ENCODE results near the gene CCDC57.

Gene CCDC57

DNA sequence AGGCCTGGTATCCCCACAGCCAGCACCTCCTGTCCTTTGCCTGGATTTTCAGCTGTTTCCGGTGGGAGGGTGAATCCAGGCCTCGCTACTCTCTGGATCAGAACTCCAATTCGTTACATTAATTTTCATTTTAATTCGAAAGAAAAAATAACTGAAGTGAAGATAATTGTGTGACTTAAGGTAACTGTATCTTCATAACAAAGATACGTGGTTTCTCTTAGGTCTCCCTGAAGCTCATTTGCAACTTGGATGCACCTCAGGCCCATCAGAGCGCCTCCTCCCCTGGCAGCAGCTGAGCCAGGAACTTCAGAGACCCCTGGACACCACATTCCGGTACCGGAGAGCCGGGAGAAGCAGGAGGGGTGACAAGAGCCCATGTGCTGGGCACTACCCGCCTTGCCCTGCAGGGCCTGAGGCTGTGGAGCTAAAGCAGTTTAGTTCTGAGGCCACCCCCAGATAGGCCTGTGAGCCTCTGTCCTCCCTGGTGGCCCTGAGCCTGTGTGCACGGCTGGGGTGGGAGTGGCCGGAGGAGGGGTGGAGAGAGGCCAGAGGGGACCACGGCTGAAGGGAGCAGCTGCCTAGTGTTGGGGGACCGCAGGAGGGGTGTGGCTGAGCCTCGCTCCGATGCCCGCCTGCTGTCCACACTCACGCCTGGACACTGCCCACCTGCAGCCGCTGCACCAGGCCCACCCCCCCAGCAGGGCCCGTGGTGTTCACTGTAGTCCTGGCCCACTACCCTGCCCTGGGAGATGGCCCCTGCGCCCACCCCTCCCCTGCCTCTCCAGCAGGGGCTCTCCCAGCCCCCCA is 135.7 kb downstream of the CCDC57 start:
- no peak for DNase-seq

DNA sequence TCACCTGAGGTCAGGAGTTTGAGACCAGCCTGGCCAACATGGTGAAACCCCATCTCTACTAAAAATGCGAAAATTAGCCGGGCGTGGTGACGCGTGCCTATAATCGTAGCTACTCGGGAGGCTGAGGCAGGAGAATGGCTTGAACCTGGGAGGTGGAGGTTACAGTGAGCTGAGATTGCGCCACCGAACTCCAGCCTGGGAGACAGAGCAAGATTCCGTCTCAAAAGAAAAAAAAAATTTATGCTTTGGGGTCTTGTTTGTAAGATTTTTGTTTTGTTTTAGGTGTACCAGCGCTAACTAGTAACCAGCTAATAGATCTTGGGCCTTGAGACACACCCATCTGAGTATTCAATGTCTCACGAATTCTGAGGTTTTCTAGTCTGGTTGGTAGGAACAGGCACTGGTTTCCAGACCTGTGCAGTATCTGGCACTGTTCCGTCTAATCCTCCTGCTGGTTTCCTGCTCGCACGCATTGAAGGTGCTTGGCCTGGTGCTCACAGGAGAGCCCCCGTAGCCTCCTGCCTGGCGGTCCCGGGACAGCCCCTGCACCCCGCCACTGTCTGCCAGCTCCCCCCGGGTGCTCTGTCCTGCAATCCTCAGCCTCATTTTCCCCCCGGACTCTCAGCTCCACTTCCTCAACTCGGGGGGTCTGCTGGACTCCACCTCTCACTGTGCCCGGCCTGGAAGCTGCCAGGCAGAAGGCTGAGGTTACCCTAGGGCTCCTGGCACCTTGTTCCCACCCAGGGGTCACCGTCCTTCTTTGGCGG is 136.4 kb downstream of the CCDC57 start:
- no peak for DNase-seq

DNA sequence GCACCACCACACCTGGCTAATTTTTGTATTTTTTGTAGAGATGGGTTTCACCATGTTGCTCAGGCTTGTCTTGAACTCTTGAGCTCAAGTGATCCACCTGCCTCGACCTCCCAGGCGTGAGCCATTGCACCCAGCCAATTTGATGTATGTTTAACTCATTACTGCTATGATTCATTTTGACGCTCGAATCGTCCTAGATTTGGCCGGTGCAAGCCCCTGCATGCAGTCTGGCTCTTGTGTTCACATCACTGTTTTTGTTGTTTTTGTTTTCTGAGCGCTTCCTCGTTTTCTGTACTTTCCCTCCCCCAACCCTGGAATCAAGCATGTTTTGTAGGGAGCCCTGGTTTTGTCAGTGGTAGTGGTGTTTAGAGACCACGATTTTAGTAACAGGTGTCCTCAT is 139.2 kb downstream of the CCDC57 start:
- DNase-seq = no peak

DNA sequence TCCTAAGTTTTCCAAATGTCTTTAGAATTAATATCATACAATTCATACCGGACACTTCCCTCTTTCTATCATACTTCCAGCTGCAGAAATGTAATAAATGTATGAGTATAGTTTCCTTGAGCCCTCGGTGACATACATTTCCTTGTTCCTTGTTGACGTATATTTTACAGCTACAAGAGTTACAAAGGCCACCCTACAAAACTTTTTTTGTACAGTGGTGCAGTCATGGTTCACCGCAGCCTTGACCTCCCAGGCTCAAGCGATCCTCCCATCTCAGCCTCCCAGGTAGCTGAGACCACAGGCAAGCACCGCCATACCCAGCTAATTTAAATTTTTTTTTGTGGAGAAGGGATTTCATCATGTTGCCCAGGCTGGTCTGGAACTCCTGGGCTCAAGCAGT is 139.8 kb downstream of the CCDC57 start:
- DNase-seq = no peak

DNA sequence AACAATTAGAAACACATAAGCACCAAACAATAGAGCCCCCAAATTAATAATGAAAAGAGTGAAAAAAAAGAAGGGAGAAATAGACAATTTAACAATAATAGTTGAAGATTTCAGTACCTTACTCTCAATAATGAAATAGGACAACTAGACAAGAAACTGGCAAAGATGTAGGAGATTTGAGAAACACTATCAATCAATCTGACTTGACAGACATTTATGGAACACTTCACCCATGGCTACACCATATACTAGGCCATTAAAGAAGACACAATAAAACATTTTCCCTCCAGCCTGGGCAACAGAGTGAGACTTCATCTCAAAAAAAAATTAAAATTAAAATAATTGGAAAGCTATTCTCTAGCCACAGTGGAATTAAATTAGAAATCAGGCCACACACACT is 142.0 kb downstream of the CCDC57 start:
- DNase-seq = no peak

DNA sequence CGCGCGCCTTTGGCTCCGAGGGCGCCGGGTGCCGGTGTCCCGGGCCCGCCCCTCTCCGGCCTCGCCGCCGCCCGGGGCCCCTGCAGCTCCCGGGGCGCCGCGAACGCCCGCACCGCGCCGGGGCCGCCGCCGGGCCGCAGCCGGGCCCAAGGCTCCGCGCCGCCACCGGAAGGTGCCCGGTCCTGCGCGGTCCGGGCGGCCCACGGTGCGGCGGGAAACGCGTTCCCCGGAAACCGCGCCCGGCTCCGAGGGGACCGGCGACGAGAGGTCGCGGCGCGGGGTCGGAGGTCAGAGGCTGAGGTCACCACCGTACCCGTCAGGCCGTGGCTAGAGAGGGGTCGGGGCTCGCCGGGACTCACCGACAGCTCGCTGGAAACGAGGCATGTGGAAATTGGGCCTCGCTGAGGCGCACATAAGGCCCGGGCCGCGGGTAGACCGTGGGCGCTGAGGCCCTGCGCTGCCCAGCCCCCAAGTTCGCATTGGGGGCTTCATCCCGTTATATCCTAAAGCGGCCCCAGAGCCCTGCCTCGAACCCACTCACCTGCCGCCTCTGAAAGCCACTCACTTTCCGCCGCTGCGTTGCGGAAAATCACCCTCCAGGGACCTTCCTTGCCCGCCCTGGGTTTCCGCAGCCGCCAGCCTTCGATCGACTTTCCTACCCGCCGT is 146.9 kb downstream of the CCDC57 start, which contains the start of gene DUS1L:
TSS of gene DUS1L (minus strand) at position 167 of the 666 bp plus-strand sequence. CDS start 745 bp downstream, outside the sequence.
- peak; percentile 78 for DNase-seq

DNA sequence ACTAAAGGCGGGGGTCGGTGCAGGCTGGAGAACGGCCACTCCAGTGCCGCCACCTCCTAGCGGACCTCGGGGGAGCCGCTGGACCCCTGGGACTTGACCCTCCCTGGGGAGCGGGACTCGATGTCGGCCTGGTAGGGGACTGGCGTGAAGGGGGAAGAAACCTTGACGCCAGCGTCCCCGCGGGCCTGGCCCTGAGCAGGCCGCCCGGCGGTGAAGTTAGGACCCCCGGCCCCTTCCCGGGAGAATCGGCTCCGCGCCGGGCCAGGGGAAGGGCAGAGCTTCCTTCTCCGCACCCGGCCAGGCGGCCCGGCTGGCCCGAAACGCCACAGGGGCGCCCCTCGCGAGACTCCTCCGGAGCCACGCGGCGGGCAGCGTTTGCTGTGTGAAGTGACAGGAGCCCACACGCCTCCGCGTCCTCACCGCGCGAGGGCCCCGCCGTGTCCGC is 147.4 kb downstream of the CCDC57 start:
- no peak for DNase-seq

DNA sequence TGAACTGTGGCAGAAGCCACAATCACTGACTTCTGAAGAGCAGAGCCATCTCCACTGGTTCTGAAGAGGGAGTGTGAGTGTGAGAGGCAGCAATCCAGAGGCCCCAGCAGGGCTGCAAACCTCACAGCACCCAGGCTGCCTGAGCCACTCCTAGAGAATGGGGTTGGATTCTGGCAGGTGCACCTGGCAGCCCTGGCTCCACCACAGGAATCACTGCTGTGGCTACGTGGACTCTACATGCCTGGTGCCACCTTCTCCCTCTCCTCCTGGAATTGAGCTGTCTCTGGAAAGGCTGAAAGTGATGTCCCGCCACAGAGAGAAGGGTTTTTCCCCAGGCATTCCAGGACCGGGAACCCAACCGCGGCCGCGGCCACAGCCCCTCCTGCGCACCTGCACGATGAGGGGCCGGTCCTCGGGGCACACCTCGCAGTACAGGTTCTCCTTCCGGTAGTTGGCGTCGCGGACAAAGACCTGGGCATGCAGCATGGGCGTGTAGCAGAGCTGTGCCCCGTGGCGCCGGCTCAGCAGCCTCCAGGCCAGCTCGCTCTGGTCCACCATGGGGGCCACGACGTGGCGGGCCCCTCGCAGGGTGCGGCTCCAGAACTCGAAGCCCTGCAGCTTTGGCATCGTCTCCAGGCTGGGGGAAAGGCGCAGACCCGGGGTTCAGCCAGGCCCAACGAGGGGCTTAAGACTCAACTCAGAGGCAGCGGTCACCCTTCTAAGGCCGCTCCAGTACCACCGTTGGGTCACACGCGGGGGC is 148.0 kb downstream of the CCDC57 start:
- peak; percentile 76 for DNase-seq

DNA sequence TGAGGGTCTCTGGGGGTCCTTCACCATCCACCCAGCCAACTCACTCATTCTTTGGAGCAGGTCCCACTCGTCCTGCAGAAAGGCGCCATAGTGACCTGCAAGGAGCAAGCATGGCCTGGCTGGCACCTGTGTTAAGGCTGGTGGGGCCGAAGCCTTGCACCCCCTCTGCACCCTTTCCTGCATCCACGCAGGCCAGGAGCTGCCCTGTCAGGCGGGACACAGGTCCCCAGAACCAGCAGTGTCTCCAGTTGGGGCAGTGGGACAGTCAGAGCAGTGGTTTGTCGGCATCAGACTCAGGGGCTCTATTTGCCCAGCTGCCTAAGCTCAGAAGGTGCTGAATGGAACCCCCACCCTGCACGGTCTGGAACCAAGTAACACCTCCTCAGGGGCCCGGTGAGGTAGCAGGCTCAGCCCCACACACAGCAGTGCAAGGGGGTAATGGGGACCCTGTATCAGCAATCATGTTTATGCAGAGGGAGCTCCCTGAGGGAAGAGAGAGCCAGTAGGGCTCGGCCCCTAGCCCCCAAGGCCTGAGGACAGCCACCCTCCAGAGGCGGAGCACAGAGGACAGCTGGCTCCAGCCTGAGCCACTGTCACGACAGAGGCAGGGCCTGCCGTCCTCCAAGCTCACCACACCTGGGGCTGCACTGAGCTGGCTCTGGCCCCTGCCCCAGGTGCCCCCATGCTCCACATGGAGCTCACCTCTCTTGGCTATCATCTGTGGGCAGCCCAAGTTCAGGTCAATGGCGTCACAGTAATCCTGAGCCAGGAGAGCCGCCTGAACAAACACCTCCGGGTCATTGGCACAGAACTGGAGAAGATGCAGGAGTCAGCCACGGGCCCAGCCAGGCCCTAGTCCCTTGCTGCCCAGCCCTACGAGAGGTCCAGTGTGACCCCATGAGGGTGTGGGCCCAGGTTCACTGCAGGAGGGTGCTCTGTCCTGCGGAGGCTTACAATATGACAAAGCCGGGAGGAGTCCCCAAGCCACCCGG is 148.9 kb downstream of the CCDC57 start:
- DNase-seq = no peak

DNA sequence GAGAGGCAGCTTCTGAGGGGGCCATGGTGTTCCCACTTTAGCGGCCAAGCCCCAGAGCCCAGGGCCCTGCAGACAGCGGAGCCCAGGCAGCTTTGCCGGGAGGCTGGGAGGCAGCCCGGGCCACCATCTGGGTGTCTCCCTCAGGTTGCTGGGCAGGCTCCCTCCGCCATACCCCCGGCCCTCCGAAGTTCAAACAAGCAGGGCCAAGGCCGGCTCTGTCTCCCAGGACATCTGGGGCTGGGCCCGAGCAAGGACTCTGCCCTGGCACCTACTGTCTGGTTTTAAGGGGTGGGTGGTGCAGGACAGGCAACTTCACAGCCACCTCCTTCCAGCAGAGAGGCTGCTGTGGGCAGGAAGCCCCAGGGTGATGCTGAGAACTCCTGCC is 149.7 kb downstream of the CCDC57 start:
- DNase-seq = no peak

DNA sequence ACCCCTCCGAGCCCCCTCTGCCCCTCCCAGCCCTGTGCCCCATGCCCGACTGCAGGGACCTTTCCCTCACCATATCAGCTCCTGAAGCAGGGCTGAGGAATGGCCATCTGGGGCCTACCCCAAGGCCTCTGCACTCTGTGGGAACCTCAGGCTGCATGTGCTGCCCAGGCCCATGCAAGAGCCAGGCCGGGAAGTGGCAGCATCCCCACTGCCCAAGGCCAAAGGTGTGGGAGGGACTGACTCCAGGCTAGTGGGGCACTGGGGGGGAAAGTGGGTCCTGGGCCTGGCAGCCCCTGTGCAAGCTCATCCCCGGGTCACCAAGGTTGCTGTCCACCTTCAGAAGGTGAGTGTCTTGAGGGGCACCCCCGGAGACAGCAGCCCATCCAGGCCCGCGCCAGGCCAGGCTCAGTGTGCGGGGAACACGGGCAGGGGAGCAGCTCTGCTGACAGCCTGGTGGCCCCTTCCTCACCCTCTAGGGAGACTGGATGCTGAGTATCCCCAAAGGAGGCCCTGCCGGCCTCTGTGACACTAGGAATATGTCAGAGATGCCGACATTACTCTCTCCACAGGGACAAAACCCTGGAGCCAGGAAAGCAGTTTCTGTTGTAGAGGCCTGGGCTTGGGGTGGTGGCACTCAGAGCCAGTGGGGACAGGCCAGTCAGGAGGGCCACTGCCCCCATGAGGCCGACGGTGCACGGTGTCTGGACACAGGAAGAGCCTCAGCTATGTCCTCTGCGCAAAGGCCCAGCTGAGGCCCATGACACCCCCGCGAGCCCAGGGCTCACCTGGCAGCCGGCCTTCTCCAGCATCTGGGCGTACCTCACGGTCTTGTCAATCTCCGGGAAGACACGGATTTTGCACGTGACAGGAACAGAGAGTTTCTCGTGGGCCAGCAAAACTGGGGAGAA is 150.3 kb downstream of the CCDC57 start:
- no peak for DNase-seq

DNA sequence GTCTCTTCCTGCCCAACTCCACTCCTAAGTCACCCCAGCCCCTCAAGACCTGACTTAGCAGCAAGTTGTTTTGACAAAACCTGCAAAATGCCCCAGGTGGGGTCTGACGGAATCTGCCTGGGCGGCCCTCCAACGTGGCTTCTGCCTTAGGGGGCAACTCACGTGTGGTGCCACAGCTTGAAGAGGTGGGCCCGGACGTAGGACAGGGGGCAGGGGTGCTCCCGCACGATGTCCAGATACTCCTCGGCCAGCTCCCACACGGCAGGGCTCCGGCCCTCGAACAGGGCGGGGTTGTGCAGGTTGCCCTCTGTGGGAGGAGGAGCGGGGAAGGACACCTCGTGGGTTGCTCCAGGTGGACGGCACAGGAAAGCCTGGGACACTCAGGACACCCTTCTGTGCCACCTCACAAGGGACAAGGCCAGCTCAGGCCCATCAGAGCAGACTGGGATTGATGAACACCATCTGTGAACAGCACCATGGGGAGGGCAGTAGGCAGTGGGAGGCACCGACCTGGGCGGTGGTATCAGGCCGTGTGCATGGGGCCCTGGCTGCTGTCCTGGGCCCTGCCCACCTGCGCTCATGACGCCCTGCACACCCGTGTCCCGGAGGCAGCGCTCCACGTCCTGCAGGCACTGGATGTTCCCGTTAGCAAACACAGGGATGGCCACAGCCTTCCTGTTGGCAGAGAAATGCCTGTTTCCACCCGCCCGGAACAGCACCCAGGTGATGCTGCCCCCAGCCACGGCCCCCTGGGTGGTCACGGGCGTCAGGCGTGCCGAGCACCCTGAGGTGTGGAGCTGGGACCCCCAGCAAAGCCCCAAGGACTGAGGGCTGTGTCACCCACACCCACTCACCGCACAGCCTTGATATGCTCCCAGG is 151.4 kb downstream of the CCDC57 start:
- DNase-seq = no peak

DNA sequence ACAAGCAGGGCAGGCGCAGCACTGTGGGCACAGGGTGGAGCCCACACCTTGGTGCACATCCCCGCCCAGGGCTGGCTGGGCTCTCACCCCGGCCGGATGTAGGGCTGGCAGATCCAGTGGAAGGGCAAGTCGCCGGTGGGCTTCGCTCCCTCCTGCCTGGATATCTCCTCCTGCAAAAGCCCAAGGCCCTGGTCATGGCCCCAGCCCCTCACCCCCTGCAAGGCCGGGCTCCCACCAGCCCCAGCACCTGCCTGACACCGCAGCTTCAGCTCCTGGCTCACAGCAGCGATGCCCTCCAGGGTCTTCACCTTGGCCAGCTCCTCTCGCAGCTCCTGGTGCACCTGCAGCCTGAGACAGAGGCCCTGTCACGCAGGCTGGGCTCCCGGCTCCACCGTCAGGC is 152.0 kb downstream of the CCDC57 start:
- DNase-seq = no peak

DNA sequence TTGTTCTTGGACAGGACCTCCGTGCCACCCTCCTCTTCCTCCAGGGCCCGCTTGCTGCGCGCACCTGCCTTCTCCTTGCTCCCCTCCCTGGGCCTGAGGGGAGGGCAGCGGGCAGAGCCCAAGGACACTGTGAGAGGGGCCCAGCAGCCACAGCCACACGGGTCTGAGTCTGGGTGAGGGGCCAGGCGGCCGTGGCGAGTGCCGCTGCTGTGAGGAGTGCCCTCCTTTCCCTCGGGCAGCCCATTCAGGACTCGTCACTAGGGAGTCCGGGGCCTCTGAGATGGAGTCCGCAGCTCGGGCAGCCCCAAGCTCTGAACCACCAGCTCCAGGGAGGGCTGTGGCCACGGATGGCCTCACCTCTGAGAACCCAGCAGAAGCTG is 152.7 kb downstream of the CCDC57 start:
- no peak for DNase-seq

DNA sequence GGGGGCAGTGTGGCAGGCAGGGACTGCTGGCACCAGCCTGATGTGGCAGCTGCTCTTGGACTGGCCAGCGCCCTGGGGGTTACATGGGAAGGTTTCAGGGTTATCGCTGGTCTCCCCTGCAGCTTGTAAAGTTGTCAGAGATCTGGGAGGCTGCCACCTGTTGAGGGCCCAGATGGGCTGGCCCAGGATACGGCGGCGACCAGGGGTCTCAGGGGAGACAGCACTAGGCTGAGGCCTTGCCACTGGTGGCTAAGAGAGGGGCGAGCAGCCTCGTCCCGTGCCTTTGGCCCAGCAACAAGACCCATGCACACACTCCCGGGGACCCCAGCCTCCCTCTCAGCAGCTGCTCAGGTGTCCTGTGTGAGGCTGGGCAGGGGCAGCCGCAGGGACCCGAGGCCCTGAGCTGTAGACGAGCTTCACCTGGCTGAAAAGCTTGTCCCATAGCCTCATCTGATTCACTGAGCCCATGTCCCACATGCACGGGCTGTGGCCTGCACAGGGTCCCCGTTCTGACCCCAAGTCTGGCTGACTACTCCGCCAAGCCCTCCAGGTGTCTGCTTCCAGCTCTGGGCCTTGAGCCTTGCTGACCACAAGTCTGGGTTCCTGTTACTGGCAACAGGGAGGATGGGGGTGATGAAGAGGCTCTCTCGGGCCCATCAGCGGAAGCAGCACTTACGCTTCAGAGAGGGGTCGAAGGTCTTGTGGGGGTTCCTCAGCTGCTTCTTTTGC is 153.2 kb downstream of the CCDC57 start:
- no peak for DNase-seq

DNA sequence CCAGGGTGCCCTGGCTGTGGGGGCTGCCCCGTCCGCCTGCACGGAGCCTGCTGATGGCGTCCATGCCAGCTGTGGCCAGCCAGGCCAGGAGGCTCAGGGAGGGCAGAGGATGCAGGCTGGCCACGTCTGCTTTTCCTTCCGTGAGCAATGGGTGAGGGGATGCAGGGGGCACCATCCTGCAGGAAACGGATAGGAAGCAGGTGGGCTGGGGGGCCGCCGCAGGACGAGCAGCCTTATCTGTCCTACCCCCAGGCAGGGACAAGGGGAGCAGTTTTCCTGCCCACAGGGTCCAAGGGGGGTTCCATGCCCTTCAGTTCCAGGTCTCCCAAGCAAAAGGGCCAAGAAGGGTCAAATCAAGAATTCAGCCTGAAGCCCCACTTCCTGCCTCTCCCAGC is 153.8 kb downstream of the CCDC57 start:
- DNase-seq = no peak

DNA sequence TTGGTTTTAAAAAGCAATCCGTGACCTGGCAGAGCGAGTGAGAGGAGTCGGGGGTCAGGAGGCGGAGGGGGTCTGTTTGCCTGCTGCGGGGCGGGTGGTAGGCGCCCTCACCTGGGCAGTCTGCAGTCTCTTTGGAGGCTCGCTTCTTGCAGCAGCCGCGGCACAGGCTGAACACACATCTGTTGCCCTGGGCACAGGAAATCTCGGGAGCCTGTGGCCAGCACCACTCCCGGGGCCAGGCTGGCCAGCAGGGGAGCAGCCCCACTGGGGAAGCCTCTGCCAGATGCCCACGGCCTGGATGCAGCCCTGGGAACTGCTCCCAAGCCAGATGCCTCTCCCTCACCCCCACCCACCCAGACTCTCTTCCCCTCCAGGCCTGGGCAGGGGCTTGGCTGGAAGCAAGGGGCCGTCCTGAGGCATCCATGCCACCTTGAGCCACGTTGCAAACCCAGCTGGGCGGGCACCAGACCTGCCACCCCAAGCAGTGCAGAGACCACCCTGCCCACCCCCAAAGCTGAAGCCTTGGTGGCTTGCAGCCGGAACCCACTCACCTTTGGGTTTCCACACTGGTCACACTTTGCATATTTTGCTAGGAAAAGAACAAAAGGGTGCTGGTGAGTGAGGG is 154.3 kb downstream of the CCDC57 start:
- no peak for DNase-seq
